GM19468 (cell line): ENCODE results near the gene TMEM106A.
"Not testable (repeated sequence)": the region's sequence is repeated elsewhere in the genome, so short reads cannot be mapped to it uniquely, and the experiment has no call there.

ENCODE experiments used
- ATAC-seq: cut with Tn5 transposase; IDR thresholded peaks from one replicate; pipeline ENCODE4 v1.9.1; 2021; ENCODE audit warnings: mild to moderate bottlenecking, moderate library complexity, moderate number of reproducible peaks; ENCODE audit not compliant: unreplicated experiment; ENCODE audit errors: extremely low read depth

The TMEM106A gene

DNA sequence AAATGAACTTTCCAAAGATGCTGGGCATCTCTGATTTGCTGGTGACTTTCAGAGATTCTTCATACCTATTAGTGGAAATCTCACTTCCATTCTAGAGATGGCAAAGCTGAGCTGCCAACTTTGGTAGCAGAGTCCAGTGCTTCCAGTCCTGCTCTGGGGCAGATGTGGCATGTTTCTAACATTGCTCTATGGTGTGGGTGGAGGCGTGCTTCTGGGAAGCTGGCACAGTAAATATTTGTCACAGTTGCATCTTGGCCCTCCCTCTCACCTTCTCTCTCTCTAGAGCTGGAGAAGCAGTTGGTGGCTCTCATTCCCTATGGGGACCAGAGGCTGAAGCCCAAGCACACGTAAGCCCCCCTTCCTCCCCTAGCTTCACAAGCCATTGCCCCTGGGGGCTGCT, 1.9 kb downstream of the TMEM106A start:
- ATAC-seq = no peak

DNA sequence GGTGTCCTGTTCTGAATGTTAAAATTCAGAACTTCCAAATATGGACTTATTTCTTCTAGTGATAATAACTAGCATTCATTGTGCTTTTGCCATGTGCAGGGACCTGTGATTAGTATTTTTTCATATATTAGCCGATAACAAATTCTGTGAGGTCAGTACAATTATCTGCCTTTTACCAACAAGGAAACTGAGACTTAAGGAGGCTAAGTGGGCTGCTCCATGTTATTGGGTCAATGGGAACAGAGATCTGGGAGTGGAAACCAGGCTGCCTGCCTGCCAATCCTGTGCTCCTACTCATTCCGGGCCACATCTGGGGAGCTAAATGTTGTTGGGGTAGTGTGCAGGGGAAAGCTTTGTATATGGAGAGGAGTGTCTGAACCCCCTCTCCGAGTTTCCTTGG, 3.7 kb downstream of the TMEM106A start:
- no peak for ATAC-seq

DNA sequence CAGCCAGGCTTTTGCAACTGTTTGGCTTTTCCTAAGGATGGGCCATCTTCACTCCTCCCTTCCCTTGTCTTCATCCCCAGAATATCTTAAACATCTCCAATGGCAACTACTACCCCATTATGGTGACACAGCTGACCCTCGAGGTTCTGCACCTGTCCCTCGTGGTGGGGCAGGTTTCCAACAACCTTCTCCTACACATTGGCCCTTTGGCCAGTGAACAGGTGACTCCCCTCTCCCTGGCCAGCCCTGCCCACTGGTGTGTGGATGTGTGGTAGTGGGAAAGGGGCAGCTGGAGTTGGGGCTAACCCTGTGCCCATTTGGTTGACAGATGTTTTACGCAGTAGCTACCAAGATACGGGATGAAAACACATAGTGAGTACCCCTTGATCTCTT, 4.7 kb downstream of the TMEM106A start:
- ATAC-seq = no peak

DNA sequence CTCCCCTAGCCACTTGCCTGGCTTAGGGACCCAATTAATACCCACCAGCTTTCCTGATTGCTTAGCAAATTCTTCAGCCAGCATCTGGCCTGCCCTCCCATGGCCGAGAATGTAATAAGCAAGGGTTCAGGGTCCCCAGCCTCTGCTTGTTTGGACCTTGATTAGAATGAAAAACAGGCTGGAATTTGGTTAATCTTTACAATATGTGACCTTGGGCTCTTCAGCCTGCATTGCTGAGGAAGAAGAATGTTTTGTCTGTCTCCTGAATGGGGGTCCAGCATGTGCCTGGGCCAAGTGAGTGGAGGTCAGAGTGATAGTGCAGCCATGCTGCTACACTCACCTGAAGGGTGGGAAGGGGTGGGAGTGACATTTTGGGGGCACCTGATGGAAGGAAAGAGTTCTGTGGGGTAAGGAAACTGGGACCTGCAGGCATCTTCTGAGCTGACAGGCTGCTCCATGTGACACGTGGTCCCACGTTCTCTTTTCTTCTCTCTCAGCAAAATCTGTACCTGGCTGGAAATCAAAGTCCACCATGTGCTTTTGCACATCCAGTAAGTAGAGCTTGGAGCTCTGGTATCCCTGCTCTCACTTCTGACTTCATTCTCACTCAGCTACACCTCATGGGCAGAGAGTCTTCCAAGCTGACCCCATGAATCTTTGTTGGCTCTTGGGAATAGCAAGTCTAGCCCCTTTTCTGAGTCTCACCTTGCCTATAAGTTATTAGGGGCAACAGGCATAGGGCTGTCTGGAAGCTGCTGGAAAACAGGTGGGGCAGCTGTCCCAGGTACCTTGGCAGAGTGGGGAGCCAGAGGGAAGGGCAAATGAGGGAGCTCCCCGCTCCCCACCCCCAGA, 5.3 kb downstream of the TMEM106A start:
- no peak for ATAC-seq

DNA sequence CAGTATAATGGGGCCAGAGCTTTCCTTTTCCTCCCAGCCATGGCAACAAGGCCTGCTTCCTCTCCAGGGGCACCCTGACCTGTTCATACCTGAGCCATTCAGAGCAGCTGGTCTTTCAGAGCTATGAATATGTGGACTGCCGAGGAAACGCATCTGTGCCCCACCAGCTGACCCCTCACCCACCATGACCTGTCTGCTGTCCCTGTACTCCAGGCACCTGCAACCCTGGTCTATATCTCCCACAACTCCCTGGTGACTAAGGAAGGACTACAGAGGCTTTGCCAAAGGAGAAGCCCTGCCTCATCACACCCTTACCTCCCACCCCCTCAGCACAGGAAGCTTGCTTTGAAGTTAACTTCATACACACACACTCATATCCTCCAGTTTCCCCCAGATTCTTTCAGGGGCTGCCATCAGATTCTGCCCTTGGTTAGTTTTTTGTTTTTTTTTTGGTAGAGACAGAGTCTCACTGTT, 6.0 kb downstream of the TMEM106A start:
- no peak for ATAC-seq

DNA sequence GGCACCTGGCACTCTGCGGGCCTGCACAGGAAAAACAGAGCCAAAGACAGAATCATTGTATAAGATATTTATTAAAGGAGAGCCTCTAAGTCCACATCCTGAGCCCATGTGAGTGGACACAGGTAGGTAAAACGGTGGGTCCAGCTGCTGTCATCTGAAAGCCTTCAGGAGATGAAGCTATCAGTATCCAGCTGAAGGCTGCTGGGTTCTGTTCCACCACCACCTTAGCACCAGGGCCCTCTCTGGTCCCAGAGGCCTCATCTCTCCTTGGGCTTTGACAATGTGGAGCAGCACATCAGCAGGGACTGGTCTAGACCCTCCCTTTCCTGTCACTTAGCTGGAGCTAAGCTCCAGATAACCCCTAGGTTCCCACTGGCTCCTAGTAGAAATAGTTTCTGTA, 7.3 kb downstream of the TMEM106A start:
- ATAC-seq = no peak

DNA sequence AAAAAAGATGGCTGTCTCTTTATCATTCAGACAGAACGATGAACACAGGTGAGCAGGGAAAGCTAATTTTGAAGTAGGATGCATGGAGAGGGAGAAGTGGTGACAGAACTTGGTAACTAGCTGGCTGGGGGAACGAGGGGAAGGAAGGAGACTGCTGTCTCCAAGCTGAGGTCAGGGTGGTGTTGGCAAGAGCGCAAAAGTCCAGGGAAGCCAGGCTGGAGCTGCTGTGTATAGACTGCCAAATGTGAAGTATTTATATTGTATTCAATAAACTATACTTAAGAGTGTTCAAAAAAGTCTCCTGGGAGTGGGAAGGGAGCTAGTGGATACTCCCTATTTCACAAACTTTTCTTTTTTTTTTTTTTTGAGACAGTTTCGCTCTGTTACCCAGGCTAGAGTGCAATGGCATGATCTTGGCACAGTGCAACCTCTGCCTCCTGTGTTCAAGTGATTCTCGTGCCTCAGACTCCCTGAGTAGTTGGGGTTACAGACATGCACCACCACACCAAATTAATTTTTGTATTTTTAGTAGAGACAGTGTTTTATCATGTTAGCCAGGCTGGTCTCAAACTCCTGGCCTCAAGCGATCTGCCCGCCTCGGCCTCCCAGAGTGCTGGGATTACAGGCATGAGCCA, 8.2 kb downstream of the TMEM106A start:
- no peak for ATAC-seq

DNA sequence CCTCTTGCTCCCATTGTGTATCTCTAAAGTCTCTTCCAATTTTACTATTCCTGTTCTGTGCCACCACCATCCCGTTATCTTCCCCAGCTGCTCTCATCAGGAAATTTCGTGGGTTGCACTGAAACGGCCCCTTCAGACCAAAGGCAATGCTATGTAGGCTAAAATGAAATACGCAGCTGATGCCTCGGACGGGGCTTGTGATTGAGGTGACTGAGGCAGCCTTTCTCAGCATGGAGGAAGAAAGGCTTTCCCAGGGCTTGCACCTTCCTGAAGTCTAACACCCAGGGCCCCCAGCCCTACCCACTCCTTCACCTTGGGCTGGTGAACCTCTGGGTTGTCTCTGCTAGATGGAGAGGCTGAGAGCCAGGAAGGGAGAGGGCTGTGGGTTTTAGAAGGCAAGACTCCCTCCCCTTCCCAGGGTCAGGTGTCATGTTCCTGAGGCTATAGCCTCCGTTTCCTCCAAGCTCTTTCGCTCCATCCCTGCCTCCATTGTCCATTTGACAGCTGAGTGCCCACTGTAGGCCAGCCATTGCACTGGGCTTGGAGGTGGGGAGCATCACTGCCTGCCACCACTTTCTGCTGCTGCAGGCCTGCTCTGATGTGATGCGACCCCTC, 8.9 kb downstream of the TMEM106A start:
- no peak for ATAC-seq

DNA sequence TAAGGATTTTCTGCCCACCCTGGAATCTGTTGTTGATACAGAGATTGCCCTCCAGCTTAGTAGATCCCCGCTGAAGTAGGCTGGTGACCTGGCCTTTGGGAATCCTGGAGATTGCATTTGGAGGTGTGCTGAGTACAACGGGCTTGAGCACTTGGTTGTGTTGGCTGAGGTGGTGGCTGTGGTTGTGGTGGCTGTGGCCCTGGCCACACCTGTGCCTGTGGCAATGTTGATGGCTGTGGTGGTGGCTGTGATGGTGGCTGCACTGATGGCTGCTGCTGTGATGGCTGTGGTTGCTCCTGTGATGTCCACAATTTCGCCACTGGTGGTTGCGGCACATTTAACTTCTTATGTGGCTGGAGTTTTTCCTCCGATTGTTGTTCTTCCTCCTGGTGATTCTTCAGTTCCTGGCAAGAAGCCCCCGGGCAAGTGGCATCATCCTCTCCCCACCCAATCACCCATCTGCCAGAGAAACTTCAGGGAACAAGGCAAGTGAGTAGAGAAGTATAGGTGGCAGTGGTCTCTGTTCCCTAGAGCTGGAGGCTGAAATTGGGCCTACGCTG, 12.6 kb downstream of the TMEM106A start:
- no peak for ATAC-seq

DNA sequence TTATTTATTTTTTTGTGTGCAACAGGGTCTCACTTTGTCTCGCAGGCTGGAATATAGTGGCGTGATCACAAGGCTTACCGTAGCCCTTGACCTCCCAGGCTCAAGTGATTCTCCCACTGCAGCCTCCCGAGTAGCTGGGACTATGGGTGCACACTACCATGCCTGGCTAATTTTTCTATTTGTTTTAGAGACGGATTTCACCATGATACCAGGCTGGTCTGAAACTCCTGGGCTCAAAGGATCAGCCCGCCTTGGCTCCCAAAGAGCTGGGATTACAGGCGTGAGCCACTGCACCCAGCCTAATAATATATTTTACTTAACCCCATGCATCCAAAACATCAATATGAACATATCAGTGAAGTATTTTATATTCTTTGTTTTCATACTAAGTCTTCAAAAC, 14.7 kb downstream of the TMEM106A start:
- ATAC-seq = no peak

DNA sequence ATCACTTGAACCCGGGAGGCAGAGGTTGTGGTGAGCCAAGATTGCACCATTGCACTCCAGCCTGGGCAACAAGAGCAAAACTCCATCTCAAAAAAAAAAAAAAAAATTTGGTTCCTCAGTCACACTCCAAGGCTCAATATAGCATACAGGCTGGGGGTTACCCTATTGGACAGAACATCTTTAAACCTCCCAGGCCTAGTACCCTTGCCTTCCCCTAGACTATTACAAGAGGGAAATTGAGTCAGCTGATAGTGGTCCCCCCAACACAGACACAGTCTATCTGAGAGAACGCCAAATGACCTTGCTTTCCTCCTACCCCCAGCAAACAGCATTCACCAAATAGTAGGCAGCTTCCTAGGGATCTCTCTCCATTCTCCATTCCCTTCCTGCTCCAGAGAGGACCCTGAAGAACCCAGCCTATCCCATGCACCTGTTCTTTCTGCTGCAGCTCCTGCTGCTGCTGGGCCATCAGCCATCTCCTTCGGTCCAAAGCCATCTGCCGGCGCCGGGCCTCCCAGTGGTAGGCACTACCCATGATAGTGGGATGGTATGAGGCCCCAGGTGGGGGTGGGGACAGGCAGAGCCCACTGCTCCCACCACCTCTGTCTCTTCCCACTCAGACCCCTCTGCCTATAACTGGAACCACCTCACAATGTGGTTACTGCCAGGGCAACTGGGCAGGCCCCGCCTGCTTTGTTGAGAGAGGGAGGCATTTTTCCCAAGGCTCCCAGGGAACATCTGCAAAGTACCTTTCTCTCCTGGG, 16.5 kb downstream of the TMEM106A start, which contains the start of gene CCDC200:
Gene CCDC200, minus strand, starts transcription at position 604 of the 763 bp plus-strand sequence. Its CDS starts 69 bp downstream, at position 535.
- not testable (repeated sequence) for ATAC-seq

DNA sequence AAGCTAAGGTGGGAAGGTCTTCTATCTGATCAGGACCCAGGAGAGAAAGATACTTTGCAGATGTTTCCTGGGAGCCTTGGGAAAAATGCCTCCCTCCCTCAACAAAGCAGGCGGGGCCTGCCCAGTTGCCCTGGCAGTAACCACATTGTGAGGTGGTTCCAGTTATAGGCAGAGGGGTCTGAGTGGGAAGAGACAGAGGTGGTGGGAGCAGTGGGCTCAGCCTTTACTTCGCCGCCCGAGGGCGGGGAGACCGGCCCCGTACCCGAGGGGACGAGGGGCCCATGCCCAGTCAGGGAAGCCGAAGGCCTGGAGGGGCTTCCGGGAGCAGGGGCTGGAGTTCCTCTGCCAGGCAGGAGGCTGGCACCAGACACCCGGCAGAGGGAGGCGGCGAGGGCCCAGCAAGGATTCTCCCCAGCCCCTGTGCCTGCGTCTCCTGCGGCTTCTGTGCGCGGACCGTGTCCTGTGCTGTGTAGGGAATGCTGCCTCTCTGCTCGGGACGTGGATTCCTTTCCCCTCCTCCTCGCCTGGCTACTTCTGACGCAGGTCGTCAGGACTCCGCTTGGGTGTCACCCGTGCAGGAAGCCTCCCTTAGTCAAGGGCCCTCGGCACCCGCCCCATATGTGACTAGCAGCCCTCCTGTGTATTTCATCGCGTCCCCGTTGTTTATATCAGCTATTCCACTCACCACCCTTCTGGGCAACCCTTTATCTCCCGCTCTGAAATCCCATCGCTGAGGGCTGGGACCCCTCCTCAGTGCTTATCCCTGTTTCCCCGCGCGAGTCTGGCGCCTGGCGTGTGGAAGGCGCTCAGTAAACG, 19.7 kb downstream of the TMEM106A start:
- ATAC-seq = not testable (repeated sequence)

DNA sequence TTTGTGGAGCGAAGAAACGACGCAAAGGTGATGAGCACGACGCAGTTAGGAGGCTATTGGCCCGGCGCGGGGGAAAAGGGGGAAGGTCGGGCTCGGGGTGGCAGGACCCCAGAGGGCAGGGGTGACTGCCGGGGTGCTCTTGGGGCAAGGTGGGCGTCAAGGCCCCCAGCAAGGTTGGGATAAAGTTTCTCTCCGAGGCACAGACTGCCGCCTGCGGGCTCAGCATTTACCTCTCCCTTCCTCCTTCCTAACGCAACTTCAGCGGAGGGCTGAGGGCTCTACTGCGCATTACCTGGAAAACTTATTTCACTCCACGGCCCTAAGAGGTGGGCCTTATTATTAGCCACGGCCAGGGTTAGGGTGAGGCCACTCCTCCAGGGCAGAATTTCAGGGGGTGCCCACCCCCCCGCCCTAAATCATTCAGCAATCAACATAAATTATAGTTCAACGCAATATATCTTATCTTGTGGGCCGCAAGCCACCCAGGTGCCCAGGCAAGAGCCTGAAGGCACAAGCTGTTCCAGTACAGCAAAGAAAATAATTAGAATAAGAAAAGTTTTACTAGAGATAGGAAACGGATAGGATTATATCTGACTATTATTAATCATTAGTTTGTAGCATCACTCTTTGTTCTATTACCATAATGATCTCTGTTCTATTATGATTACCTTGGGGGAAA, 20.5 kb downstream of the TMEM106A start:
- not testable (repeated sequence) for ATAC-seq

DNA sequence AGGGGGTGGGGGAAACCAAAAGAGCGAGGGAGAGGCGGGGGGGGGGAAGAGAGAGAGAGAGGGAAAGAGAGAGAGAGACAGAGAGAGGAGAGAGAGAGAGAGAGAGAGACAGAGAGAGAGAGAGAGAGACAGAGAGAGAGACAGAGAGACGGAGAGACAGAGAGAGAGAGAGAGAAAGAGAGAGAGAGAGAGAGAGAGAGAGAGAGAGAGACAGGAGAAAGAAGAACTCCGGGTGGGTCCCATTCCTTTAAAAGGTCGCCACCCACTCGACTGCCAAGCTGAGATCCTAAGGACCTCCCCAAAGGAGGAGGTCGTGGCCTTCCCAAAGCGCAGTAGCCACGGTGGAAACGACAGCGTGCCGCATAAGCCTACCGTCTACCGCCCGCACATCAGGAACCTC, 21.6 kb downstream of the TMEM106A start:
- not testable (repeated sequence) for ATAC-seq

DNA sequence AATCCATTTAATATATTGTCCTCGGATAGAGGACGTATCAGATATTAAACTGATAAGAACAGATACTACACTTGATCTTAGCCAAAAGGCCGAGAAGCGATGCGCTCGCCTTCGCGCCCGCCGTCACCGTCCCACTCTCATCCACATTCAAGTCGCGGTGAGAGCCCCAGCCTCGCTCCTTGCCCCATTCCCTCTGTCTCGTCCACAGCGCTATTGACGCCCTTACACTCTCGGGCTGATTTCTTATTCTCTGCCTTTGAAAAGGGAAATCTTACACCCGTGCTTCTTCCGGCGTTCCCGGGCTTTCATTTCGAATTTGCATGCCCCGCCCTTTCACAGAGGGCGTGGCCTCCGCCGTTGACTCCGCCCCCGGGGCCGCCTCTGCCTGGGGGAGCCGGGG, 22.2 kb downstream of the TMEM106A start, which contains the start of gene RNU2-1:
Gene RNU2-1, minus strand, starts transcription at position 101 of the 400 bp plus-strand sequence.
- not testable (repeated sequence) for ATAC-seq

DNA sequence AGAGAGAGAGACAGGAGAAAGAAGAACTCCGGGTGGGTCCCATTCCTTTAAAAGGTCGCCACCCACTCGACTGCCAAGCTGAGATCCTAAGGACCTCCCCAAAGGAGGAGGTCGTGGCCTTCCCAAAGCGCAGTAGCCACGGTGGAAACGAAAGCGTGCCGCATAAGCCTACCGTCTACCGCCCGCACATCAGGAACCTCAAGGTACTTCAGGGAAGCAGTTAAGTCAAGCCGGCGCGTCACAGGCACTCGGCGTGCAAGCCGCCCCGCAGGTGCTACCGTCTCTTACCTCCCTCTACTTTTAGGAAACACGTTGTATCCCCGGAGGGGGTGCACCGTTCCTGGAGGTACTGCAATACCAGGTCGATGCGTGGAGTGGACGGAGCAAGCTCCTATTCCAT, 27.9 kb downstream of the TMEM106A start:
- ATAC-seq = not testable (repeated sequence)

DNA sequence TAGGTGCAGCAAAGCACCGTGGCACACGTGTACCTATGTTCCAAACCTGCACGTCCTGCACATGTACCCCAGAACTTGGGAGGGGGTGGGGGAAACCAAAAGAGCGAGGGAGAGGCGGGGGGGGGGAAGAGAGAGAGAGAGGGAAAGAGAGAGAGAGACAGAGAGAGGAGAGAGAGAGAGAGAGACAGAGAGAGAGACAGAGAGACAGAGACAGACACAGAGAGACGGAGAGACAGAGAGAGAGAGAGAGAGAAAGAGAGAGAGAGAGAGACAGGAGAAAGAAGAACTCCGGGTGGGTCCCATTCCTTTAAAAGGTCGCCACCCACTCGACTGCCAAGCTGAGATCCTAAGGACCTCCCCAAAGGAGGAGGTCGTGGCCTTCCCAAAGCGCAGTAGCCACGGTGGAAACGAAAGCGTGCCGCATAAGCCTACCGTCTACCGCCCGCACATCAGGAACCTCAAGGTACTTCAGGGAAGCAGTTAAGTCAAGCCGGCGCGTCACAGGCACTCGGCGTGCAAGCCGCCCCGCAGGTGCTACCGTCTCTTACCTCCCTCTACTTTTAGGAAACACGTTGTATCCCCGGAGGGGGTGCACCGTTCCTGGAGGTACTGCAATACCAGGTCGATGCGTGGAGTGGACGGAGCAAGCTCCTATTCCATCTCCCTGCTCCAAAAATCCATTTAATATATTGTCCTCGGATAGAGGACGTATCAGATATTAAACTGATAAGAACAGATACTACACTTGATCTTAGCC, 29.1 kb downstream of the TMEM106A start:
- ATAC-seq = not testable (repeated sequence)

DNA sequence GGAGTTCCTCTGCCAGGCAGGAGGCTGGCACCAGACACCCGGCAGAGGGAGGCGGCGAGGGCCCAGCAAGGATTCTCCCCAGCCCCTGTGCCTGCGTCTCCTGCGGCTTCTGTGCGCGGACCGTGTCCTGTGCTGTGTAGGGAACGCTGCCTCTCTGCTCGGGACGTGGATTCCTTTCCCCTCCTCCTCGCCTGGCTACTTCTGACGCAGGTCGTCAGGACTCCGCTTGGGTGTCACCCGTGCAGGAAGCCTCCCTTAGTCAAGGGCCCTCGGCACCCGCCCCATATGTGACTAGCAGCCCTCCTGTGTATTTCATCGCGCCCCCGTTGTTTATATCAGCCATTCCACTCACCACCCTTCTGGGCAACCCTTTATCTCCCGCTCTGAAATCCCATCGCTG, 34.8 kb downstream of the TMEM106A start:
- ATAC-seq = not testable (repeated sequence)
